ENCODE data around the gene SVEP1.

The SVEP1 gene

DNA sequence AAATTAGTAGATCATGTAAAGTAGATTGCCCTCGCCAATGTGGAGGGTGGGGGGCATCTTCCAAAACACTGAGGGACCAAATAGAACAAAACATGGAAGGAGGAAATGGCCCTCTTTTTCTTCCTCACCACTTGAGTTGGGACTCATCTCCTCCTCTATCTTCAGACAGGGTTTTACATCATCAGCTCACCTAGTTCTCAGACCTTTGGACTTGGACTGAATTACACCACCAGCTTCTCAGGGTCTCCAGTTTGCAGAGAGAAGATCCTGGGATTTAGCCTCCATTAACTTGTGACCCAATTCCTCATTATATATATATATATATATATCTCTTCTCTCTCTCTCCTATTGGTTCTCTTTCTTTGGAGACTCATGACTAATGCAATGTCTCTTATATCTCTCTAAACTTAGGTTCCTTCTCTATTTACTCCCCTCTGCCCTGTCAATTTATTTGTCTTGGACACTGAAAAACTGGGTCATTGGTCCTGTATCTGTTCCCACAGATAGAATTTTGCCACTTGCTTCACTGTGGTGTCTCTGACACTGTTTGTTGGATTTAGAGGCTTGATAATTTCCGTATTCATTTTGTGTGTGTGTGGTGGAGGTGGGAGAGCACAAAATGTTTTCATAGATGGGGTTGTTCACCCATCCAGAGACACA, 187.6 kb downstream of the SVEP1 start:
- TF ChIP-seq, protein P1, sequence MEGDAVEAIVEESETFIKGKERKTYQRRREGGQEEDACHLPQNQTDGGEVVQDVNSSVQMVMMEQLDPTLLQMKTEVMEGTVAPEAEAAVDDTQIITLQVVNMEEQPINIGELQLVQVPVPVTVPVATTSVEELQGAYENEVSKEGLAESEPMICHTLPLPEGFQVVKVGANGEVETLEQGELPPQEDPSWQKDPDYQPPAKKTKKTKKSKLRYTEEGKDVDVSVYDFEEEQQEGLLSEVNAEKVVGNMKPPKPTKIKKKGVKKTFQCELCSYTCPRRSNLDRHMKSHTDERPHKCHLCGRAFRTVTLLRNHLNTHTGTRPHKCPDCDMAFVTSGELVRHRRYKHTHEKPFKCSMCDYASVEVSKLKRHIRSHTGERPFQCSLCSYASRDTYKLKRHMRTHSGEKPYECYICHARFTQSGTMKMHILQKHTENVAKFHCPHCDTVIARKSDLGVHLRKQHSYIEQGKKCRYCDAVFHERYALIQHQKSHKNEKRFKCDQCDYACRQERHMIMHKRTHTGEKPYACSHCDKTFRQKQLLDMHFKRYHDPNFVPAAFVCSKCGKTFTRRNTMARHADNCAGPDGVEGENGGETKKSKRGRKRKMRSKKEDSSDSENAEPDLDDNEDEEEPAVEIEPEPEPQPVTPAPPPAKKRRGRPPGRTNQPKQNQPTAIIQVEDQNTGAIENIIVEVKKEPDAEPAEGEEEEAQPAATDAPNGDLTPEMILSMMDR (IDR thresholded peaks at IDR 0.05; ENCODE audit: borderline replicate concordance, extremely low read depth, low read length, poor library complexity, severe bottlenecking), result no peak
- TF ChIP-seq EZH2 (IDR thresholded peaks at IDR 0.05; ENCODE audit: borderline replicate concordance, low read depth, low read length, severe bottlenecking), result no peak
- Histone ChIP-seq H3K4me1 (ENCODE audit: insufficient read depth, low read length) (no peaks in the 10 kb centered on the region), H3K9ac (ENCODE audit: low read depth, low read length) (no peak overlapping the region), H2AFZ (ENCODE audit: low read depth, low read length) (no peak overlapping the region), H3K27ac (ENCODE audit: low read length) (no peak overlapping the region), H3K36me3 (ENCODE audit: insufficient read depth, low read length) (no peaks in the 10 kb centered on the region), H3K79me2 (ENCODE audit: insufficient read depth, low read length) (no peaks in the 10 kb centered on the region), H3K4me3 (ENCODE audit: low read depth in 1 of 2, low read length in 2 of 2) (no peak overlapping the region), H3K4me2 (ENCODE audit: insufficient read depth, low read length) (no peak overlapping the region), H3K27me3 (ENCODE audit: insufficient read depth, low read length, poor library complexity) (no peaks in the 10 kb centered on the region), H4K20me1 (ENCODE audit: insufficient read depth, low read length) (no peaks in the 10 kb centered on the region), H3K9me3 (ENCODE audit: insufficient read depth, low read length, severe bottlenecking) (no peaks in the 10 kb centered on the region)
- ATAC-seq (ENCODE audit: insufficient read depth, low read depth) (no peak), DNase-seq (no peak)

DNA sequence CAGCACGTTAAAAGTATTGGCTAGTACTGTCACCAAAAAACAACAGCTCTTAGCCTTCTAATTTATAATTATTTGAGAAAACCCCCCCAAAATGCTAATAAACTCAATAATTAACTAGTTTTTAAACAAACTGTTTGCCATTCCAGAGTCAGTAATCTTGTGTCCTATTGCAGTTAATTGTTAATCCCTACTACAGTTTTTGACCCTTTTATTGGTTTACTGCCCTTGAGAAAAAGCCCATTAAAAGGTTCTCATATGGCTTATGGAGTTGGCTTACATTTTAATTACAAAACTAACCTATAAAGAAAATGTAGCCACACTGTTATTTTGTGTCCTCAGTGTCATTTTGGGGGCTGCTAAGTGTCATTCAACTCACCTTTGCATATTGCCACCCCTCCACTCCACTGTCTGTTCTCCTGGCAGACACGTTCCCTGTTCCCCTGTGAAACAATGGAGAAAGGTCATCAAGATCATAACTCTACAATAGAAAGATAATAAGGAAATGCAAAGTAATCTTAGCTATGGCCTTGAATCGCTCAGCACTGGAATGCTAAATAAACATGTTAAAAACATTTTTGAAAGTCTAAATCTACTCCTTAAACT, 190.3 kb downstream of the SVEP1 start:
- TF ChIP-seq, protein P1 (IDR thresholded peaks at IDR 0.05; ENCODE audit: borderline replicate concordance, extremely low read depth, low read length, poor library complexity, severe bottlenecking), result no peak
- no peak for TF ChIP-seq EZH2 (IDR thresholded peaks at IDR 0.05; ENCODE audit: borderline replicate concordance, low read depth, low read length, severe bottlenecking)
- H3K4me1 ChIP-seq (ENCODE audit: insufficient read depth, low read length), result no peaks in the 10 kb centered on the region
- ATAC-seq (ENCODE audit: insufficient read depth, low read depth), result no peak
- H2AFZ ChIP-seq (ENCODE audit: low read depth, low read length), result no peak overlapping the region
- H3K9ac ChIP-seq (ENCODE audit: low read depth, low read length), result no peak overlapping the region
- H3K27me3 ChIP-seq (ENCODE audit: insufficient read depth, low read length, poor library complexity), result no peaks in the 10 kb centered on the region
- no peak for DNase-seq
- no peaks in the 10 kb centered on the region for H3K36me3 ChIP-seq (ENCODE audit: insufficient read depth, low read length)
- H3K4me2 ChIP-seq (ENCODE audit: insufficient read depth, low read length), result no peak overlapping the region
- no peaks in the 10 kb centered on the region for H4K20me1 ChIP-seq (ENCODE audit: insufficient read depth, low read length)
- no peaks in the 10 kb centered on the region for H3K79me2 ChIP-seq (ENCODE audit: insufficient read depth, low read length)
- no peaks in the 10 kb centered on the region for H3K9me3 ChIP-seq (ENCODE audit: insufficient read depth, low read length, severe bottlenecking)
- H3K27ac ChIP-seq (ENCODE audit: low read length), result no peak overlapping the region
- no peak overlapping the region for H3K4me3 ChIP-seq (ENCODE audit: low read depth in 1 of 2, low read length in 2 of 2)

DNA sequence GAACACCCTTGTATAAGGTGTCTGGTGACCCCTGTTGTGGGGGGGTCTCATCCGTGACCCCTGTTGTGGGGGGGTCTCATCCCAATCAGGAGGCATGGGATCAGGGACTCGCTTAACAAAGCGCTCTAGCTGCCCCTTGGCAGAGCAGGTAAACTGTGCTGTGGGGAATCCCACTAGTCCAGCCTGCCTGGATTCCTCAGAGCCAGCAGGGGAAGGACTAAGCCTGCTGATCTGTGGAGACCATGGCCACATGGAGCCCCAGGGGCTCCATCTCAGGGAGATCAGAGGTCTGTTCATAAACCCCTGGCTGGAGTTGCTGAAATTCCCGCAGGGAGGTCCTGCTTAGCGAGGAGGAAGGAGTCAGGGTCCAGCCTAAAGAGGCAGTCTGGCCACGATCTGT, 196.1 kb downstream of the SVEP1 start:
- no peak for TF ChIP-seq EZH2 (IDR thresholded peaks at IDR 0.05; ENCODE audit: borderline replicate concordance, low read depth, low read length, severe bottlenecking)
- TF ChIP-seq, protein P1 (IDR thresholded peaks at IDR 0.05; ENCODE audit: borderline replicate concordance, extremely low read depth, low read length, poor library complexity, severe bottlenecking), result no peak
- Histone ChIP-seq H3K9me3 (ENCODE audit: insufficient read depth, low read length, severe bottlenecking) (no peaks in the 10 kb centered on the region), H3K4me1 (ENCODE audit: insufficient read depth, low read length) (no peaks in the 10 kb centered on the region), H3K79me2 (ENCODE audit: insufficient read depth, low read length) (no peaks in the 10 kb centered on the region), H3K27me3 (ENCODE audit: insufficient read depth, low read length, poor library complexity) (no peaks in the 10 kb centered on the region), H2AFZ (ENCODE audit: low read depth, low read length) (no peak overlapping the region), H3K36me3 (ENCODE audit: insufficient read depth, low read length) (no peaks in the 10 kb centered on the region), H3K27ac (ENCODE audit: low read length) (no peak overlapping the region), H3K4me2 (ENCODE audit: insufficient read depth, low read length) (no peak overlapping the region), H4K20me1 (ENCODE audit: insufficient read depth, low read length) (no peaks in the 10 kb centered on the region), H3K4me3 (ENCODE audit: low read depth in 1 of 2, low read length in 2 of 2) (no peak overlapping the region), H3K9ac (ENCODE audit: low read depth, low read length) (no peak overlapping the region)
- DNase-seq, result no peak
- ATAC-seq (ENCODE audit: insufficient read depth, low read depth), result no peak
